GM23338 (cell line): ENCODE measurements around the gene SLCO3A1. TPM values are rescaled to one million over a fixed set of nuclear protein-coding genes. Genes with fewer than 3 reads are reported as not detected.

Experiments
- ATAC-seq: fragments of 200-7000 bp; cut with Tn5 transposase; 3 replicates; pipeline ENCODE4 v1.9.1; 2020
- DNase-seq: peaks from one replicate; pipeline ENCODE4 v3.0.0-alpha.2; 2015; ENCODE audit warnings: low spot score
- H2AFZ ChIP-seq: fragments of 200-600 bp; sonication (generic); 2 replicates; pipeline ENCODE4 v1.8.0; 2016; ENCODE audit warnings: antibody characterized with exemption, mild to moderate bottlenecking, moderate library complexity
- H3F3A ChIP-seq: fragments of 200-600 bp; sonication (generic); replicated peaks from 2 replicates; pipeline ENCODE4 v1.8.0; 2017; ENCODE audit warnings: antibody characterized with exemption, mixed run types, low read depth
- H3K27ac ChIP-seq: fragments of 200-600 bp; sonication (generic); 2 replicates; pipeline ENCODE4 v1.6.1; 2016; ENCODE audit warnings: low read depth
- H3K27me3 ChIP-seq: fragments of 200-600 bp; sonication (generic); 2 replicates; pipeline ENCODE4 v1.8.0; 2016; ENCODE audit warnings: mild to moderate bottlenecking, mixed run types, moderate library complexity; ENCODE audit not compliant: insufficient read depth
- H3K36me3 ChIP-seq: fragments of 200-600 bp; sonication (generic); 2 replicates; pipeline ENCODE4 v1.8.0; 2016; ENCODE audit warnings: mild to moderate bottlenecking; ENCODE audit not compliant: insufficient read depth
- H3K4me1 ChIP-seq: fragments of 200-600 bp; sonication (generic); 2 replicates; pipeline ENCODE4 v1.8.0; 2016; ENCODE audit warnings: mild to moderate bottlenecking, moderate library complexity; ENCODE audit not compliant: insufficient read depth
- H3K4me2 ChIP-seq: fragments of 200-600 bp; sonication (generic); 2 replicates; pipeline ENCODE4 v1.7.1; 2017; ENCODE audit warnings: mixed run types
- H3K4me3 ChIP-seq: fragments of 200-600 bp; sonication (generic); 2 replicates; pipeline ENCODE4 v1.6.1; 2016; ENCODE audit warnings: mixed run types
- H3K79me2 ChIP-seq: fragments of 200-600 bp; sonication (generic); replicated peaks from 2 replicates; pipeline ENCODE4 v1.8.0; 2017; ENCODE audit warnings: mild to moderate bottlenecking; ENCODE audit not compliant: insufficient read depth
- H3K9me2 ChIP-seq: fragments of 200-600 bp; sonication (generic); 2 replicates; pipeline ENCODE4 v1.8.0; 2017; ENCODE audit not compliant: insufficient read depth
- H4K20me1 ChIP-seq: fragments of 200-600 bp; sonication (generic); replicated peaks from 2 replicates; pipeline ENCODE4 v1.8.0; 2017; ENCODE audit warnings: mild to moderate bottlenecking; ENCODE audit not compliant: insufficient read depth
- H3K27ac Mint-ChIP-seq: 2 replicates; pipeline ENCODE4 v1.8.0; 2020; ENCODE audit warnings: inconsistent platforms, mild to moderate bottlenecking, moderate library complexity, mixed read lengths
- H3K27me3 Mint-ChIP-seq: 3 replicates; pipeline ENCODE4 v1.8.0; 2022; ENCODE audit warnings: low read depth, mild to moderate bottlenecking, moderate library complexity, mixed read lengths, inconsistent platforms; ENCODE audit not compliant: insufficient read depth, poor library complexity
- H3K36me3 Mint-ChIP-seq: 3 replicates; pipeline ENCODE4 v1.8.0; 2021; ENCODE audit warnings: low read depth, mild to moderate bottlenecking, inconsistent platforms, moderate library complexity, mixed read lengths
- H3K4me1 Mint-ChIP-seq: 3 replicates; pipeline ENCODE4 v1.8.0; 2020; ENCODE audit warnings: mild to moderate bottlenecking, inconsistent platforms, mixed read lengths
- H3K4me3 Mint-ChIP-seq: 3 replicates; pipeline ENCODE4 v1.8.0; 2021; ENCODE audit warnings: moderate library complexity, mild to moderate bottlenecking, inconsistent platforms, mixed read lengths
- H3K9me3 Mint-ChIP-seq: 3 replicates; pipeline ENCODE4 v1.8.0; 2020; ENCODE audit warnings: moderate library complexity, mild to moderate bottlenecking, inconsistent platforms, mixed read lengths
- CREB1 ChIP-seq: fragments of 250-450 bp; sonication (Bioruptor Pico); IDR thresholded peaks from 2 replicates; pipeline ENCODE4 v1.5.0; 2020; ENCODE audit warnings: low read depth, mild to moderate bottlenecking, moderate library complexity
- CTCF ChIP-seq, 2 experiments: fragments of 200-600 bp in 1 of 2; sonication (generic) in 1 of 2; conservative IDR thresholded peaks; 2 replicates each; pipeline versions ENCODE4 v1.5.1 to v1.6.1; 2016 to 2017; ENCODE audit warnings: antibody characterized with exemption in 2 of 2, low read depth in 2 of 2, mild to moderate bottlenecking in 2 of 2, moderate library complexity in 1 of 2
- ETS1 ChIP-seq: IDR thresholded peaks from 2 replicates; pipeline ENCODE4 v1.6.1; 2016; ENCODE audit warnings: antibody characterized with exemption
- EZH2 ChIP-seq: fragments of 200-600 bp; sonication (generic); IDR thresholded peaks from one replicate; pipeline ENCODE4 v1.8.0; 2017; ENCODE audit warnings: antibody characterized with exemption, mild to moderate bottlenecking, low read depth; ENCODE audit not compliant: unreplicated experiment
- EZH2phosphoT487 ChIP-seq: fragments of 200-600 bp; sonication (generic); IDR thresholded peaks from one replicate; pipeline ENCODE4 v1.8.1; 2018; ENCODE audit warnings: antibody characterized with exemption; ENCODE audit not compliant: unreplicated experiment
- JUNB ChIP-seq: IDR thresholded peaks from one replicate; pipeline ENCODE4 v1.6.1; 2016; ENCODE audit warnings: antibody characterized with exemption; ENCODE audit not compliant: unreplicated experiment
- NANOG ChIP-seq: IDR thresholded peaks from 2 replicates; pipeline ENCODE4 v1.6.1; 2016; ENCODE audit warnings: antibody characterized with exemption, borderline replicate concordance
- POLR2AphosphoS5 ChIP-seq: IDR thresholded peaks from 2 replicates; pipeline ENCODE4 v1.6.1; 2016; ENCODE audit warnings: antibody characterized with exemption, low read depth
- REST ChIP-seq: IDR thresholded peaks from one replicate; pipeline ENCODE4 v1.6.1; 2018; ENCODE audit warnings: antibody characterized with exemption; ENCODE audit not compliant: unreplicated experiment
- STAT1 ChIP-seq: IDR thresholded peaks from one replicate; pipeline ENCODE4 v1.6.1; 2016; ENCODE audit warnings: antibody characterized with exemption; ENCODE audit not compliant: unreplicated experiment
- ZNF114 ChIP-seq: fragments of 250-450 bp; sonication (Bioruptor Pico); IDR thresholded peaks from 2 replicates; pipeline ENCODE4 v1.5.0; 2020; ENCODE audit warnings: mild to moderate bottlenecking, moderate library complexity
- ZNF331 ChIP-seq: fragments of 250-450 bp; sonication (Bioruptor Pico); IDR thresholded peaks from 2 replicates; pipeline ENCODE4 v1.5.0; 2020; ENCODE audit warnings: low read depth, mild to moderate bottlenecking, moderate library complexity
- polyA plus RNA-seq: library from polyadenylated mRNA; unstranded; fragments of >200 nt; fragmentation: Nextera tagmentation; extraction: Ambion mirVana; gene quantifications from 2 replicates; pipeline ENCODE4 v1.2.1, GENCODE V29; 2016
- total RNA-seq: library from RNA; depleted of rRNA; stranded (reverse); fragments of >200 nt; shearing (Covaris generic); gene quantifications from 2 replicates; pipeline ENCODE4 v1.2.3, GENCODE V29; 2014
- TF ChIP-seq, protein P1 (sequence below): fragments of 250-450 bp; sonication (Bioruptor Pico); IDR thresholded peaks from 2 replicates; pipeline ENCODE4 v1.5.0; 2020; ENCODE audit warnings: mild to moderate bottlenecking, moderate library complexity

The SLCO3A1 gene
- total and polyA plus RNA-seq, 2 experiments from 2014 or later, result 7.3 to 9.4 TPM

- Histone ChIP-seq H3K4me2 (no peak overlapping the region), H3K4me3 (no peak overlapping the region), H3F3A (no peaks in the 10 kb centered on the region), H3K27ac (no peak overlapping the region), H3K9me2 (no peaks in the 10 kb centered on the region), H3K4me1 (no peaks in the 10 kb centered on the region), H2AFZ (no peak overlapping the region), H3K36me3 (no peaks in the 10 kb centered on the region; the same call in 1 of the 2 replicates), H3K27me3 (no peaks in the 10 kb centered on the region), H3K79me2 (peaks cover 12% of the 10 kb centered on the region), H4K20me1 (no peaks in the 10 kb centered on the region)
- ATAC-seq, result no peak
- no peaks in the 10 kb centered on the region for H3K36me3 Mint-ChIP-seq
- H3K9me3 Mint-ChIP-seq, result no peaks in the 10 kb centered on the region
- TF ChIP-seq EZH2phosphoT487, result no peak
- TF ChIP-seq ZNF331 (CRISPR knock-in tag), result no peak
- TF ChIP-seq ZNF114, result no peak
- TF ChIP-seq REST, result no peak
- TF ChIP-seq STAT1, result no peak
- TF ChIP-seq EZH2, result no peak
- TF ChIP-seq NANOG, result no peak
- TF ChIP-seq JUNB, result no peak
- TF ChIP-seq ETS1, result no peak
- TF ChIP-seq CREB1 (CRISPR knock-in tag), result no peak
- TF ChIP-seq POLR2AphosphoS5, result no peak
- no peak for TF ChIP-seq CTCF (conservative IDR thresholded peaks at IDR 0.05; ENCODE audit: low read depth in 2 of 2)
- TF ChIP-seq, protein P1, sequence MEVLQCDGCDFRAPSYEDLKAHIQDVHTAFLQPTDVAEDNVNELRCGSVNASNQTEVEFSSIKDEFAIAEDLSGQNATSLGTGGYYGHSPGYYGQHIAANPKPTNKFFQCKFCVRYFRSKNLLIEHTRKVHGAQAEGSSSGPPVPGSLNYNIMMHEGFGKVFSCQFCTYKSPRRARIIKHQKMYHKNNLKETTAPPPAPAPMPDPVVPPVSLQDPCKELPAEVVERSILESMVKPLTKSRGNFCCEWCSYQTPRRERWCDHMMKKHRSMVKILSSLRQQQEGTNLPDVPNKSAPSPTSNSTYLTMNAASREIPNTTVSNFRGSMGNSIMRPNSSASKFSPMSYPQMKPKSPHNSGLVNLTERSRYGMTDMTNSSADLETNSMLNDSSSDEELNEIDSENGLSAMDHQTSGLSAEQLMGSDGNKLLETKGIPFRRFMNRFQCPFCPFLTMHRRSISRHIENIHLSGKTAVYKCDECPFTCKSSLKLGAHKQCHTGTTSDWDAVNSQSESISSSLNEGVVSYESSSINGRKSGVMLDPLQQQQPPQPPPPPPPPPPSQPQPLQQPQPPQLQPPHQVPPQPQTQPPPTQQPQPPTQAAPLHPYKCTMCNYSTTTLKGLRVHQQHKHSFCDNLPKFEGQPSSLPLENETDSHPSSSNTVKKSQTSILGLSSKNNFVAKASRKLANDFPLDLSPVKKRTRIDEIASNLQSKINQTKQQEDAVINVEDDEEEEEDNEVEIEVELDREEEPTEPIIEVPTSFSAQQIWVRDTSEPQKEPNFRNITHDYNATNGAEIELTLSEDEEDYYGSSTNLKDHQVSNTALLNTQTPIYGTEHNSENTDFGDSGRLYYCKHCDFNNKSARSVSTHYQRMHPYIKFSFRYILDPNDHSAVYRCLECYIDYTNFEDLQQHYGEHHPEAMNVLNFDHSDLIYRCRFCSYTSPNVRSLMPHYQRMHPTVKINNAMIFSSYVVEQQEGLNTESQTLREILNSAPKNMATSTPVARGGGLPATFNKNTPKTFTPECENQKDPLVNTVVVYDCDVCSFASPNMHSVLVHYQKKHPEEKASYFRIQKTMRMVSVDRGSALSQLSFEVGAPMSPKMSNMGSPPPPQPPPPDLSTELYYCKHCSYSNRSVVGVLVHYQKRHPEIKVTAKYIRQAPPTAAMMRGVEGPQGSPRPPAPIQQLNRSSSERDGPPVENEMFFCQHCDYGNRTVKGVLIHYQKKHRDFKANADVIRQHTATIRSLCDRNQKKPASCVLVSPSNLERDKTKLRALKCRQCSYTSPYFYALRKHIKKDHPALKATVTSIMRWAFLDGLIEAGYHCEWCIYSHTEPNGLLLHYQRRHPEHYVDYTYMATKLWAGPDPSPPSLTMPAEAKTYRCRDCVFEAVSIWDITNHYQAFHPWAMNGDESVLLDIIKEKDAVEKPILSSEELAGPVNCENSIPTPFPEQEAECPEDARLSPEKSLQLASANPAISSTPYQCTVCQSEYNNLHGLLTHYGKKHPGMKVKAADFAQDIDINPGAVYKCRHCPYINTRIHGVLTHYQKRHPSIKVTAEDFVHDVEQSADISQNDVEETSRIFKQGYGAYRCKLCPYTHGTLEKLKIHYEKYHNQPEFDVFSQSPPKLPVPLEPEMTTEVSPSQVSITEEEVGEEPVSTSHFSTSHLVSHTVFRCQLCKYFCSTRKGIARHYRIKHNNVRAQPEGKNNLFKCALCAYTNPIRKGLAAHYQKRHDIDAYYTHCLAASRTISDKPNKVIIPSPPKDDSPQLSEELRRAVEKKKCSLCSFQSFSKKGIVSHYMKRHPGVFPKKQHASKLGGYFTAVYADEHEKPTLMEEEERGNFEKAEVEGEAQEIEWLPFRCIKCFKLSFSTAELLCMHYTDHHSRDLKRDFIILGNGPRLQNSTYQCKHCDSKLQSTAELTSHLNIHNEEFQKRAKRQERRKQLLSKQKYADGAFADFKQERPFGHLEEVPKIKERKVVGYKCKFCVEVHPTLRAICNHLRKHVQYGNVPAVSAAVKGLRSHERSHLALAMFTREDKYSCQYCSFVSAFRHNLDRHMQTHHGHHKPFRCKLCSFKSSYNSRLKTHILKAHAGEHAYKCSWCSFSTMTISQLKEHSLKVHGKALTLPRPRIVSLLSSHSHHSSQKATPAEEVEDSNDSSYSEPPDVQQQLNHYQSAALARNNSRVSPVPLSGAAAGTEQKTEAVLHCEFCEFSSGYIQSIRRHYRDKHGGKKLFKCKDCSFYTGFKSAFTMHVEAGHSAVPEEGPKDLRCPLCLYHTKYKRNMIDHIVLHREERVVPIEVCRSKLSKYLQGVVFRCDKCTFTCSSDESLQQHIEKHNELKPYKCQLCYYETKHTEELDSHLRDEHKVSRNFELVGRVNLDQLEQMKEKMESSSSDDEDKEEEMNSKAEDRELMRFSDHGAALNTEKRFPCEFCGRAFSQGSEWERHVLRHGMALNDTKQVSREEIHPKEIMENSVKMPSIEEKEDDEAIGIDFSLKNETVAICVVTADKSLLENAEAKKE (CRISPR knock-in tag), result no peak
- H3K4me1 Mint-ChIP-seq, result peaks cover 15% of the 10 kb centered on the region
- peaks cover 3% of the 10 kb centered on the region for H3K27me3 Mint-ChIP-seq
- no peak overlapping the region for H3K27ac Mint-ChIP-seq
- no peak for DNase-seq
- no peak overlapping the region for H3K4me3 Mint-ChIP-seq
Observed at GRCh38 chr15:91909111-91909510, 55.6 kb downstream of the SLCO3A1 start.
